AG10803 (cell line): ENCODE measurements around the gene MYO3B.
"Not testable (repeated sequence)": the region's sequence is repeated elsewhere in the genome, so short reads cannot be mapped to it uniquely, and the experiment has no call there.

ENCODE experiments used
- DNase-seq: peaks from one replicate; pipeline ENCODE4 v3.0.0; 2010; ENCODE audit warnings: low read depth
- H3K4me3 ChIP-seq: 2 replicates; pipeline ENCODE4 v1.5.1; 2011; ENCODE audit warnings: mild to moderate bottlenecking, low read length, control low read depth
- TF ChIP-seq, protein P1 (sequence below): conservative IDR thresholded peaks from 2 replicates; pipeline ENCODE4 v1.5.1; 2011; ENCODE audit warnings: mild to moderate bottlenecking, low read length, control low read depth, inconsistent platforms

MYO3B gene

DNA sequence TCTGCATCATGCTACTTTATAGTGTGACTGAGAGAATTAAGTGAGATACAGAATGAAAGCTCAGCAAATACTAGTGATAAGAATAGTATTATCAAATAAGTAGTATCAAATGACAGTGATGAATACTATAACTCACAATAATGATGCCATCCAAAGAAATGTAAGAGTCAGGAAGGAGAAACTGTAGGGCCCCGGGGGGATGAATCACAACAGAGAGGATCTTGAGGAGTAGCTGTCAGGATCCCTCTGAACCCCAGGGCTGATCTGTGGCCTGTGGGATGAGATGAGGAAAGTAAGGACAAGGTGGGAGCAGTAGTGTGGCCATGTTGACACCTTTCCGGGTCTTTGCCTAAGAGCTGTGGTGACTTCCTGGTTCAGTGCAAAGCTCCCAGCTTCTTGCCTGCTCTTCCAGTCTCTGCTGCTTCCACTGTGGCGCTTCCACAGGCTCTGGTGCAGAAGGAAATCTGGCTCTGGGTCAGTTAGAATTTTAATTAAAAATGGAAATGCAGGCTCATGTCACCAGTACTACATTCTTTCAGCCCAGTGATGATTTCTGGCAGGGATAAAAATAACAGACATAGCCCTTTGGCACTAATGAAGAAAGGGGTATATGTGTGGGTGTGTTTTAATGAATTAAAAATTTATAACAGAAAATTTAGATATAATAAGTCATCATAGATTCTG lies 166.9 kb downstream of the MYO3B start:
- TF ChIP-seq, protein P1, sequence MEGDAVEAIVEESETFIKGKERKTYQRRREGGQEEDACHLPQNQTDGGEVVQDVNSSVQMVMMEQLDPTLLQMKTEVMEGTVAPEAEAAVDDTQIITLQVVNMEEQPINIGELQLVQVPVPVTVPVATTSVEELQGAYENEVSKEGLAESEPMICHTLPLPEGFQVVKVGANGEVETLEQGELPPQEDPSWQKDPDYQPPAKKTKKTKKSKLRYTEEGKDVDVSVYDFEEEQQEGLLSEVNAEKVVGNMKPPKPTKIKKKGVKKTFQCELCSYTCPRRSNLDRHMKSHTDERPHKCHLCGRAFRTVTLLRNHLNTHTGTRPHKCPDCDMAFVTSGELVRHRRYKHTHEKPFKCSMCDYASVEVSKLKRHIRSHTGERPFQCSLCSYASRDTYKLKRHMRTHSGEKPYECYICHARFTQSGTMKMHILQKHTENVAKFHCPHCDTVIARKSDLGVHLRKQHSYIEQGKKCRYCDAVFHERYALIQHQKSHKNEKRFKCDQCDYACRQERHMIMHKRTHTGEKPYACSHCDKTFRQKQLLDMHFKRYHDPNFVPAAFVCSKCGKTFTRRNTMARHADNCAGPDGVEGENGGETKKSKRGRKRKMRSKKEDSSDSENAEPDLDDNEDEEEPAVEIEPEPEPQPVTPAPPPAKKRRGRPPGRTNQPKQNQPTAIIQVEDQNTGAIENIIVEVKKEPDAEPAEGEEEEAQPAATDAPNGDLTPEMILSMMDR = no peak
- DNase-seq = no peak
- H3K4me3 ChIP-seq = no peak overlapping the region

DNA sequence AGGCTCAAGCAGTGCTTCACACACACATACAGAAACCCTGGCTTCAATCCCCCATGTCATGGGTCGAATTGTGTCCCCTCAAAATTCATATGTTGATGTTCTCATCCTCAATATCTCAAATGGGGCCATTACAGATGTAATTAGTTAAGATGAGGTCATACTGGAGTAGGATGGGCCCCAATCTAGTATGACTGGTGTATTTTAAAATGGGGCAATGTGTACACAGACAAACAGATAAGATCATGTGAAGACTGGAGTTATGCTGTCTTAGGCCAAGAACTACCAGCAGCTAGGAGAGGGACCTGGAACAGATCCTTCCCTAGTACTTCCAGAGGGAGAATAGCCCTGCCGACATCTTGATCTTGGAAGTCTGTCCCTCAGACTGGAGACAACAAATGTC lies 167.7 kb downstream of the MYO3B start:
- H3K4me3 ChIP-seq = no peak overlapping the region
- DNase-seq = no peak
- TF ChIP-seq, protein P1 = no peak

DNA sequence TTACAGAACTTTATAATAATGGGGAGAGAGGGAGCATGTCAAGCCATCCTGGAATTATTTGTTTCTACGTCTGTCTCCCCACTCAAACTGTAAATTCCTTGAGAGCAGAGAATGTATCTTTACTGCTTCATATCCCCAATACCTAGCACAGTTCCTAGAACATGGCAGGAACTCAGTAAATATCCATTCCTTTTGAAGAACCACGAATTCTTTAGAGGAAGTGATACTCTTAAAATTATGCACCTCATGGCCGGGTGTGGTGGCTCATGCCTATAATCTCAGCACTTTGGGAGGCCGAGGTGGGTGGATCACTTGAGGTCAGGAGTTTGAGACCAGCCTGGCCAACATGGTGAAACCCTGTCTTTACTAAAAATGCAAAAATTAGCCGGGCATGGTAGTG lies 171.3 kb downstream of the MYO3B start:
- DNase-seq, H3K4me3 ChIP-seq: not testable (repeated sequence)

DNA sequence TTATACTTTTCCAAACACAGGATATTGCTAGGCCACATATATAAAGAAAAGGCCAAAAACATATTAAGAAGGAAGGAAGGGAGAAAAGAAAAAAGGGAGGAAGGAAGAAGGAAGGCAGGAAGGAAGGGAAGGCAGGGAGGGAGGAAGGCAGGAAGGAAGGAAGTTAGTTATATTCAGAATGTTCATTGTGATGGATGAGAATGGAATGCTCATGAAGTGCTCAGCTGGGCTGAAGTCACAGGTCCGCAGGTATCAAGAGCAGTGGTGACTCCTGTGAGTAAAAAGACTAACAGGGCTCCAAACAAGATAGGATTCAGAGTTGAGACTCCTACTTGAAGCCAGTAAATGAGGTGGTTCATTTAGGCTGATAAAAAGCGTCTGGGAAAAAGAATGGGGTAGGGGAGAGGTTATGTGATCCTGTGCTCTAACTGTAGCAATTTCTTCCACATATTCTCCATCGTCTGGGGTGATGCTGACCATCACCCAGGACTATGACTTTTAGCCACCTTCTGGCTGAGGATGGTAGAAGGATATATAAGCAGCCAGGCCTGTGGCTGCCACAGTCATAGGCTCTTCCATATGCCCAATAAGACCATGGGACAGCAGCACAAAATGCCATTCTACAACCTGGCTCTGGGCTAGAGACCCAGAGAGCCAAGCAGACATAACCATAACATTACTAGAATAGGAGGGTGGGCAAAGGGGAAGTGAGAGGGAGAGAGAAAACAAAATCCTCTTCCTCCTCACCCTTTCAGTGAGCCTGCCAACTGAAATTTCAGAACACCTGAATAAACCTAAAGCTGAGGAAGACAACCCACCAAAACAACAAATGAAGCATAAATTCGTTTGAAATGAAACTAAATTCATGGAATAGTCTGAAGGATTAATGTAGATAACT lies 173.2 kb downstream of the MYO3B start:
- H3K4me3 ChIP-seq = no peak overlapping the region
- TF ChIP-seq, protein P1 = no peak
- DNase-seq = no peak

DNA sequence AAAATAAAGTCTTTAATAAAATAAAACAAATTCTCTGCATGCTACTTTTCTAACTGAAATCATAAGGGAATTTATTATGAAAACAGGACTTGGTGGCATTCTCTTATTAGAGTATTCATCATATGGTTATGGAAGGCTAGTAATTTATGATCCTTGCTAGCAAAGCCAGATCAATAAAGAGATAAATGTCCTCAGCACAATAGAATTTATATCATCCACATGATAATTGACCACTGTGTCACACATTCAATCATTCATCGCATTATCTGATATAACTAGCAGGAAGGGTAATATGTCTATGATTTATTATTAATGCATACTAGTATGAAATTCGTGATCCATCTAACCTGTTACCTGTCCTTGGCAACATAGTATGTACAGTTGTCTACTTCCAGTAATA lies 175.8 kb downstream of the MYO3B start:
- no peak overlapping the region for H3K4me3 ChIP-seq
- no peak for DNase-seq
- TF ChIP-seq, protein P1 = no peak

DNA sequence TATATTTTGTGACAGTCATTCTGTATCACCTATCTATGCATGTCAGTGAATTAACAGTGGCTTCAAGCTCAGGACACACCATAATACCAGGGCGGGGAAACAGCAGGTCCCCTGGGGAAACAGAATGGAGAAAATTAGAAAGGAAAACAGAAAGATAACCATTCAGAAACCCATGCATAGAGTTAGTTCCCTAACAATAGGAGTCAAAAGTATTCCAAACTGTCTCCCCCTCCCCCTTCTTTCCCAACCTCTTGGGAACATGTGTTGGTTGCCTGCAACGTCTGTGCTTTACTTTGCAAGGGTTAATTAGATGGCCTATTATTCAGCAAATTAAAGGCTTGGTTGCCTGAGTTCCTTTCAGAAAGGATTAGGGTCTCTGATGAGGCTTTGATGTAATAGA lies 176.4 kb downstream of the MYO3B start:
- H3K4me3 ChIP-seq = no peak overlapping the region
- DNase-seq = no peak
- TF ChIP-seq, protein P1 = no peak

DNA sequence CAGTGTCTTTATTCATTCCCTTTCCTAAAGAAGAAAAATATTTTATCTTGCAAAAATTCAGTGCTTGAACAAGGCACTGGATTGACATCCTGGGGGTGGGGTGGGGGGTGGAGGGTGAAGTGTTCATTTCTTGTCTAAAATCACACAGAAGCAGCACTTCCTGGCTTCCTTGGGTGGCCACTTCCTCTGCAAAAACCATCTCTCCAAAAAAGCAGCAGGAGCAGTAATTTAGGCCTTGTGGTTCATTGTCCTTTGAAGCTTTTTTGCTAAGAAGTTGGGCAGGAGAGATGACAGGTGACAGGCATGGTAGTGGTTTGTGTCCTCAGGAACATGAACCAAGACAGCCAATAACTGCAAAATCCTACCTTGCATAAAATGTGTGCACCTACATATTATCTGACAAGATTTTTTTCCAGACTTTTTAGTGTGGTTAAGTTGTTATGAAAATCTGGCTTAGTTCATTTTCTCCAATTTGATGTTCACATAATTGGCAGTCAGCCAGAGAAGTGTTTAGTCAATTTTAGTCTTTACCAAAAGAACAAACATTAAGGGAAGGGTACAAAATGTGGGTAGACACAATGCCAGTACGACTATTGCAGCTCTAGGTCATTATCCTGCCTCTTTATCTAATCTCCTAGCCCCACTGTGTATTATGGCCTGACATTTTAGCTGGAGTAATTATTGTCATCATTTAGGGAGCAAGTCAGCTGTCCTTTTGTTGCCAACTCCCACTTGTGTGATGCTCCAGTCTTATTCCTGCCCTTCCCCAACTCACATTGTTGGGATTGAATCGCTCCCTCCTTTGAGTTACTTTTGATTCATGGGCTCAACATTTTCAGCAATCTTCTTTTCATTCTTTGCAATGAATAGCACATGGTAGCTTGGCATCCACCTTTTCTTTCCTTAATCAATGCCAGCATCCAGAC lies 177.2 kb downstream of the MYO3B start:
- no peak for DNase-seq
- TF ChIP-seq, protein P1 = no peak

More for the DNA sequence above, 177.2 kb downstream of the MYO3B start:
- H3K4me3 ChIP-seq = no peak overlapping the region
